ENCODE measurements around the gene U2AF2.

GRCh38 chr19:55681131-55682092 lies 26.6 kb downstream of the U2AF2 start:
- TF ChIP-seq CTCF (conservative IDR thresholded peaks at IDR 0.05 in 1 of 2, IDR thresholded peaks at IDR 0.05 in 1 of 2; ENCODE audit: extremely low read depth in 1 of 2, insufficient read depth in 1 of 2, low read depth in 1 of 2, low read length in 2 of 2) (no peak), EZH2 (IDR thresholded peaks at IDR 0.05; ENCODE audit: borderline replicate concordance, low read length) (no peak)
